Loucy (cell line): ENCODE data around the gene DNAJC1.

Experiments
- H2AFZ ChIP-seq: fragments of 200-600 bp; sonication (generic); 2 replicates; pipeline ENCODE4 v1.6.0; 2016; ENCODE audit warnings: antibody characterized with exemption, mild to moderate bottlenecking, low read length, moderate library complexity
- H3F3A ChIP-seq: fragments of 200-600 bp; 2 replicates; pipeline ENCODE4 v1.6.0; 2016; ENCODE audit warnings: antibody characterized with exemption, low read depth, mild to moderate bottlenecking
- H3K27me3 ChIP-seq: fragments of 200-600 bp; sonication (generic); 2 replicates; pipeline ENCODE4 v1.6.1; 2014; ENCODE audit warnings: low read length, mild to moderate bottlenecking; ENCODE audit not compliant: insufficient read depth, poor library complexity, severe bottlenecking
- H3K36me3 ChIP-seq: fragments of 200-600 bp; sonication (generic); 2 replicates; pipeline ENCODE4 v1.6.1; 2016; ENCODE audit warnings: low read length; ENCODE audit not compliant: insufficient read depth
- H3K4me1 ChIP-seq: fragments of 200-600 bp; sonication (generic); 2 replicates; pipeline ENCODE4 v1.5.1; 2014; ENCODE audit warnings: low read length, mild to moderate bottlenecking; ENCODE audit not compliant: insufficient read depth, poor library complexity, severe bottlenecking
- H3K4me2 ChIP-seq: fragments of 200-600 bp; sonication (generic); 2 replicates; pipeline ENCODE4 v1.6.0; 2014; ENCODE audit warnings: antibody characterized with exemption, low read length, low read depth, mild to moderate bottlenecking; ENCODE audit not compliant: poor library complexity, severe bottlenecking
- H3K4me3 ChIP-seq: fragments of 200-600 bp; sonication (generic); 2 replicates; pipeline ENCODE4 v1.5.1; 2014; ENCODE audit warnings: low read length, mild to moderate bottlenecking, mixed read lengths; ENCODE audit not compliant: poor library complexity, severe bottlenecking
- H3K79me2 ChIP-seq: fragments of 200-600 bp; sonication (generic); 2 replicates; pipeline ENCODE4 v1.6.1; 2014; ENCODE audit warnings: low read length; ENCODE audit not compliant: insufficient read depth
- H3K9ac ChIP-seq: fragments of 200-600 bp; sonication (generic); 2 replicates; pipeline ENCODE4 v1.6.0; 2014; ENCODE audit warnings: mild to moderate bottlenecking, low read depth, low read length, moderate library complexity; ENCODE audit not compliant: poor library complexity, severe bottlenecking
- H3K9me2 ChIP-seq: fragments of 200-600 bp; sonication (generic); replicated peaks from 2 replicates; pipeline ENCODE4 v1.6.1; 2016; ENCODE audit warnings: low read depth, low read length, mixed read lengths
- H3K9me3 ChIP-seq: fragments of 200-600 bp; sonication (generic); 2 replicates; pipeline ENCODE4 v1.6.1; 2014; ENCODE audit warnings: mild to moderate bottlenecking, antibody characterized with exemption, low read length, low read depth; ENCODE audit not compliant: insufficient read depth
- H4K20me1 ChIP-seq: fragments of 200-600 bp; sonication (generic); 2 replicates; pipeline ENCODE4 v1.6.0; 2014; ENCODE audit warnings: antibody characterized with exemption, low read length, mild to moderate bottlenecking; ENCODE audit not compliant: insufficient read depth, poor library complexity, severe bottlenecking
- CTCF ChIP-seq: fragments of 200-600 bp; sonication (generic); conservative IDR thresholded peaks from 2 replicates; pipeline ENCODE4 v1.5.1; 2014; ENCODE audit warnings: mild to moderate bottlenecking, antibody characterized with exemption, low read length
- EZH2phosphoT487 ChIP-seq: fragments of 200-600 bp; IDR thresholded peaks from 2 replicates; pipeline ENCODE4 v1.6.1; 2018; ENCODE audit warnings: antibody characterized with exemption, mild to moderate bottlenecking, moderate library complexity, borderline replicate concordance

DNAJC1 gene

GRCh38 chr10:22003177-22003963, at the start of gene DNAJC1:
TSS of gene DNAJC1 (minus strand) at chr10:22003730. CDS start at chr10:22003434, 296 bp downstream.
- Histone ChIP-seq H3K79me2 (peaks cover 51% of the 10 kb centered on the region), H3K4me1 (peaks cover 46% of the 10 kb centered on the region), H3K9me3 (no peaks in the 10 kb centered on the region), H3F3A (no peaks in the 10 kb centered on the region), H3K36me3 (no peaks in the 10 kb centered on the region), H4K20me1 (peaks cover 24% of the 10 kb centered on the region), H3K9ac (peak within 1 kb of the TSS; percentile 88), H3K4me2 (peak within 1 kb of the TSS; percentile 93), H2AFZ (peak within 1 kb of the TSS; percentile 83), H3K9me2 (no peaks in the 10 kb centered on the region), H3K4me3 (peak within 1 kb of the TSS; percentile 83), H3K27me3 (no peaks in the 10 kb centered on the region)
- TF ChIP-seq EZH2phosphoT487: no peak
- 0 out of 2 replicates have a peak, but pooled peaks have one; percentile 8 for TF ChIP-seq CTCF

DNA sequence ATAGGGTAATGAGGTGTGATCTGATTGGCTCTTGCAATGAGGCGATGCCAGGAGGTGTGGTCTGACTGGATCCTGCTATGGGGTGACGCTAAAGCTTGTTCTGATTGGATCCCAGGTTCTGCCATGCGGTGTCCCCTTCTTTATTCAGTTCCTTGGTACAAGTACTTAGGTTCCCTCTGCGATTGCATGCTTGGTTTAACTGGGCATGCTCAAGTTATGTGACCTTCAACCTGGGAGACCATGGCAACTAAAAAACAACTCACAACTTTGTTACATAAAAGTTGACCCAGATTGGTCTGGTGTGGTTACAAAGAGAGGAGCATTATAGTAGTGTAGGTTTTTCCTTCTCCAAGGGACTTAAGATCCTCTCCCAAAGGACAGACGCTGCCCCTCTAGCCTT, 49.5 kb upstream of the DNAJC1 start:
- no peak overlapping the region for H2AFZ ChIP-seq
- H3K9me3 ChIP-seq: no peaks in the 10 kb centered on the region
- H3K4me3 ChIP-seq: no peak overlapping the region
- no peaks in the 10 kb centered on the region for H4K20me1 ChIP-seq
- no peaks in the 10 kb centered on the region for H3K79me2 ChIP-seq
- no peaks in the 10 kb centered on the region for H3K9me2 ChIP-seq
- no peaks in the 10 kb centered on the region for H3F3A ChIP-seq
- H3K36me3 ChIP-seq: no peaks in the 10 kb centered on the region
- H3K4me1 ChIP-seq: no peaks in the 10 kb centered on the region
- no peaks in the 10 kb centered on the region for H3K27me3 ChIP-seq
- TF ChIP-seq EZH2phosphoT487 (no peak), CTCF (no peak)
- no peak overlapping the region for H3K4me2 ChIP-seq
- H3K9ac ChIP-seq: no peak overlapping the region

GRCh38 chr10:22049635-22050034, 46.1 kb upstream of the DNAJC1 start:
- H4K20me1 ChIP-seq: no peaks in the 10 kb centered on the region
- H3F3A ChIP-seq: no peaks in the 10 kb centered on the region
- H3K4me1 ChIP-seq: no peaks in the 10 kb centered on the region
- TF ChIP-seq EZH2phosphoT487: no peak
- no peak for TF ChIP-seq CTCF
- no peaks in the 10 kb centered on the region for H3K9me3 ChIP-seq
- no peak overlapping the region for H2AFZ ChIP-seq
- no peaks in the 10 kb centered on the region for H3K36me3 ChIP-seq
- no peaks in the 10 kb centered on the region for H3K79me2 ChIP-seq
- no peak overlapping the region for H3K4me2 ChIP-seq
- no peak overlapping the region for H3K4me3 ChIP-seq
- H3K27me3 ChIP-seq: no peaks in the 10 kb centered on the region
- H3K9me2 ChIP-seq: no peaks in the 10 kb centered on the region
- H3K9ac ChIP-seq: no peak overlapping the region
